Peyer's patch (tissue), 4 donors: ENCODE results near the gene ADAT1.

Experiments
- CTCF ChIP-seq, 6 experiments: fragments of 450-650 bp in 4 of 6; fragments of 200-600 bp in 2 of 6; sonication (generic) in 1 of 6; IDR thresholded peaks; one replicate each; pipeline ENCODE4 v1.5.1; 2017 to 2019; ENCODE audit warnings: antibody characterized with exemption in 6 of 6, mild to moderate bottlenecking in 3 of 6, moderate library complexity in 1 of 6
- POLR2A ChIP-seq, 2 donors: fragments of 450-650 bp; IDR thresholded peaks; one replicate each; pipeline ENCODE4 v1.5.1; 2017; ENCODE audit warnings: antibody characterized with exemption in 2 of 2, mild to moderate bottlenecking in 2 of 2, moderate library complexity in 2 of 2

- TF ChIP-seq CTCF (IDR thresholded peaks at IDR 0.05) (no peak), POLR2A (IDR thresholded peaks at IDR 0.05) (no peak)
Measured at GRCh38 chr16:75578212-75578611, 44.9 kb downstream of the ADAT1 start.
